ENCODE results near the gene TMC4.

DNA sequence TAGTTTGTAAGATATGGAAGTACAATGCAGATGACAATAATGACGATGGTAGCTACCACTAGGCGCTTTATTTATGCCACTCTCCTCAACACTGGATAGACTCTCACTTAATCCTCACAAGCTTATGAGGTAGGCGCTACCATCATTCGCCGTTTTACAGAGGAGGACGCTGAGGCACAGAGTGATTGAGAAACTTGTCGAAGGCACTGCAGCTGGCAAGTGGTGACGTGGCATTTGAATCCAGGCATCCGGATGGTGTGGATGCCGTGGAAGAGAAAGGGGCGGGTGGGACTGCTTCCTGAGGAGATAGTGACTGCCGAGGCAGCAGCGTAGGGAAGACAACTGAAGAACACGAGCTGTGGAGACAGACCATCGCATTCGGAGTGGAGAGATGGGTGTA lies 26.4 kb upstream of the TMC4 start:
- no peak for TF ChIP-seq POLR2A (IDR thresholded peaks at IDR 0.05)
- no peak for TF ChIP-seq EP300 (IDR thresholded peaks at IDR 0.05; ENCODE audit: low read depth)
